K562 (cell line): ENCODE measurements around the gene WDR64. TPM values are rescaled to one million over a fixed set of nuclear protein-coding genes. Genes with fewer than 3 reads are reported as not detected.

Experiments
- ATAC-seq: fragments of 200-7000 bp; cut with Tn5 transposase; 3 replicates; pipeline ENCODE4 v1.9.1; 2020; ENCODE audit warnings: moderate library complexity
- BruUV-seq: library from RNA; stranded (reverse); fragments of 400-500 nt; replicated peaks from 2 replicates; lab custom pipeline; 2021; lab: Mats Ljungman, UMichigan
- CTCF ChIA-PET: fragments of 300-600 bp; formaldehyde crosslinking; extraction: SDS; loops from one replicate; lab custom pipeline; 2021; ENCODE audit warnings: low intra/inter-chr PET ratio; lab: Yijun Ruan, JAX
- POLR2A ChIA-PET: fragments of 300-600, 350-650 bp; sonication (Branson Sonifier 250); formaldehyde crosslinking; extraction: SDS; loops from one replicate; lab custom pipeline; 2021; ENCODE audit warnings: antibody characterized with exemption, inconsistent platforms; lab: Yijun Ruan, JAX
- DNase-seq, 4 experiments: peaks; one replicate each; pipeline versions ENCODE4 v3.0.0 to v3.0.0-alpha.2; 2011 to 2018; ENCODE audit warnings: low spot score in 3 of 4, mixed read lengths in 3 of 4; ENCODE audit errors: extremely low read depth in 1 of 4
- FAIRE-seq: peaks from 2 replicates; lab custom pipeline; 2011; peaks lifted over from hg19 to GRCh38; lab: Jason Lieb, UNC
- H2AFZ ChIP-seq: 2 replicates; pipeline ENCODE4 v1.6.0; 2011; ENCODE audit warnings: low read depth, low read length, control low read depth, inconsistent platforms
- H3K27ac ChIP-seq: fragments of 200-600 bp; 3 replicates; pipeline ENCODE4 v1.8.0; 2011; ENCODE audit warnings: low read depth, mild to moderate bottlenecking, control low read depth, inconsistent platforms, low read length, moderate library complexity, mixed read lengths; ENCODE audit errors: extremely low read depth
- H3K27me3 ChIP-seq, 2 experiments: fragments of 300-600 bp in 1 of 2; 2 replicates in 1 of 2; 3 replicates in 1 of 2; pipeline versions ENCODE4 v1.6.0 to v1.8.0; 2011; ENCODE audit warnings: inconsistent platforms in 2 of 2, low read length in 2 of 2, mild to moderate bottlenecking in 1 of 2, mixed read lengths in 1 of 2, moderate library complexity in 1 of 2; ENCODE audit not compliant: control insufficient read depth in 2 of 2, insufficient read depth in 2 of 2
- H3K36me3 ChIP-seq: fragments of 300-600 bp; 3 replicates; pipeline ENCODE4 v1.8.0; 2011; ENCODE audit warnings: mild to moderate bottlenecking, low read length, inconsistent platforms; ENCODE audit not compliant: control insufficient read depth, insufficient read depth
- H3K4me1 ChIP-seq, 2 experiments: fragments of 200-600 bp in 1 of 2; replicated peaks in 1 of 2; 2 replicates in 1 of 2; 3 replicates in 1 of 2; pipeline versions ENCODE4 v1.5.1 to v1.8.0; 2011; ENCODE audit warnings: inconsistent platforms in 2 of 2, low read length in 2 of 2, mild to moderate bottlenecking in 1 of 2, mixed read lengths in 1 of 2, moderate library complexity in 1 of 2; ENCODE audit not compliant: control insufficient read depth in 2 of 2, insufficient read depth in 2 of 2
- H3K4me2 ChIP-seq: 2 replicates; pipeline ENCODE4 v1.6.1; 2011; ENCODE audit warnings: low read length, control low read depth, inconsistent platforms, mixed read lengths; ENCODE audit not compliant: insufficient read depth
- H3K4me3 ChIP-seq: fragments of 200-600 bp; sonication (generic), shearing (Covaris generic); 2 replicates; pipeline ENCODE4 v1.5.1; 2016; ENCODE audit warnings: control low read depth, inconsistent platforms
- H3K79me2 ChIP-seq: fragments of 200-600 bp; 3 replicates; pipeline ENCODE4 v1.8.0; 2011; ENCODE audit warnings: low read length, inconsistent platforms; ENCODE audit not compliant: control insufficient read depth, insufficient read depth
- H3K9ac ChIP-seq, 2 experiments: 2 replicates each; pipeline versions ENCODE4 v1.6.0 to v1.6.1; 2011; ENCODE audit warnings: low read depth in 2 of 2, low read length in 2 of 2, control low read depth in 1 of 2, inconsistent platforms in 1 of 2, mild to moderate bottlenecking in 1 of 2, mixed read lengths in 1 of 2; ENCODE audit not compliant: insufficient read depth in 1 of 2
- H3K9me1 ChIP-seq: one replicate; pipeline ENCODE4 v1.6.0; 2011; ENCODE audit warnings: inconsistent platforms, mild to moderate bottlenecking, low read length, moderate library complexity; ENCODE audit not compliant: control insufficient read depth, insufficient read depth
- H3K9me3 ChIP-seq: replicated peaks from 2 replicates; pipeline ENCODE4 v1.5.1; 2011; ENCODE audit warnings: low read depth, low read length, inconsistent platforms; ENCODE audit not compliant: control insufficient read depth, insufficient read depth
- H4K20me1 ChIP-seq: replicated peaks from 2 replicates; pipeline ENCODE4 v1.6.1; 2011; ENCODE audit warnings: low read length, inconsistent platforms, mixed read lengths; ENCODE audit not compliant: control insufficient read depth, insufficient read depth
- ASH1L ChIP-seq: fragments of 450-650 bp; IDR thresholded peaks from 2 replicates; pipeline ENCODE4 v1.6.1; 2018; ENCODE audit warnings: borderline replicate concordance, mild to moderate bottlenecking, low read depth; ENCODE audit not compliant: partially characterized antibody
- ETV6 ChIP-seq, 3 experiments: fragments of 150-350 bp in 1 of 3; sonication (generic) in 1 of 3; formaldehyde crosslinking in 1 of 3; IDR thresholded peaks; 2 replicates each; pipeline versions ENCODE4 v1.6.1 to v1.8.0; 2014 to 2022; ENCODE audit warnings: borderline replicate concordance in 2 of 3, low read depth in 2 of 3, antibody characterized with exemption in 1 of 3, low read length in 1 of 3, mild to moderate bottlenecking in 1 of 3, missing genetic modification reagents in 1 of 3
- GTF2F1 ChIP-seq: IDR thresholded peaks from 2 replicates; pipeline ENCODE4 v1.6.1; 2011; ENCODE audit warnings: low read depth, low read length, improper control_type of control experiment
- JUNB ChIP-seq: fragments of 450-650 bp; formaldehyde crosslinking; conservative IDR thresholded peaks from 2 replicates; pipeline ENCODE4 v1.4.0; 2020; ENCODE audit warnings: mild to moderate bottlenecking
- PML ChIP-seq: IDR thresholded peaks from 2 replicates; pipeline ENCODE4 v1.6.1; 2012; ENCODE audit warnings: low read length, inconsistent platforms
- THRA ChIP-seq: fragments of 450-650 bp; IDR thresholded peaks from 2 replicates; pipeline ENCODE4 v1.6.1; 2017; ENCODE audit warnings: mild to moderate bottlenecking, moderate library complexity
- TOE1 ChIP-seq, 2 experiments: fragments of 450-650 bp in 1 of 2; sonication (generic) in 1 of 2; formaldehyde crosslinking in 1 of 2; IDR thresholded peaks; 2 replicates each; pipeline versions ENCODE4 v1.7.1 to v1.8.0; 2016 to 2022; ENCODE audit warnings: borderline replicate concordance in 2 of 2, mild to moderate bottlenecking in 2 of 2, antibody characterized with exemption in 1 of 2, inconsistent platforms in 1 of 2, low read depth in 1 of 2, missing genetic modification reagents in 1 of 2, moderate library complexity in 1 of 2
- TSC22D4 ChIP-seq: fragments of 450-650 bp; IDR thresholded peaks from 2 replicates; pipeline ENCODE4 v1.6.1; 2016; ENCODE audit warnings: missing genetic modification characterization, missing biosample characterization, control low read depth
- XRCC3 ChIP-seq: fragments of 450-650 bp; IDR thresholded peaks from 2 replicates; pipeline ENCODE4 v1.6.1; 2017; ENCODE audit warnings: mild to moderate bottlenecking, moderate library complexity
- ZNF764 ChIP-seq: fragments of 250-450 bp; sonication (Bioruptor Pico); IDR thresholded peaks from 2 replicates; pipeline ENCODE4 v1.4.0; 2020; ENCODE audit warnings: low read depth, mild to moderate bottlenecking, moderate library complexity
- WGBS: fragments of 100-300 bp; shearing (Covaris generic); methylation state at CpG from one replicate; pipeline ENCODE4 v1.1.6; 2016; ENCODE audit warnings: low coverage, mixed read lengths; ENCODE audit not compliant: insufficient coverage; ENCODE audit errors: missing lambda C conversion rate; 5-methylcytosine and 5-hydroxymethylcytosine counted together
- in situ Hi-C: fragments of 300-500 bp; cut with MboI; formaldehyde crosslinking; loops from 4 replicates; pipeline ENCODE4 v1.15.0; 2018; ENCODE audit warnings: inconsistent platforms, mixed read lengths
- intact Hi-C: fragments of 100-400 bp; cut with micrococcal nuclease; formaldehyde crosslinking; loops from 2 replicates; pipeline ENCODE4 v1.14.2; 2022
- polyA plus RNA-seq, 8 experiments: library from polyadenylated mRNA; depleted of rRNA in 4 of 8; stranded (reverse) in 5 of 8; unstranded in 3 of 8; fragments of >200 nt; fragmentation: Nextera tagmentation in 2 of 8; fragmentation: Illumina TruSeq in 1 of 8; extraction: Ambion mirVana in 2 of 8; extraction: Trizol in 1 of 8; gene quantifications; 2 replicates each; pipeline versions ENCODE4 v1.2.1 to v1.2.3, GENCODE V29; 2011 to 2014; ENCODE audit warnings: inconsistent platforms in 1 of 8, missing spikeins in 1 of 8
- total RNA-seq, 7 experiments: library from RNA; depleted of rRNA in 6 of 7; stranded (reverse); fragments of >200 nt in 6 of 7; fragmentation: Illumina TruSeq in 2 of 7; extraction: Trizol in 2 of 7; gene quantifications; 2 replicates each; pipeline versions ENCODE4 v1.2.1 to v1.2.3, GENCODE V29; 2011 to 2021; ENCODE audit warnings: low replicate concordance in 1 of 7
- TF ChIP-seq, protein P1 (sequence below): sonication (generic); formaldehyde crosslinking; IDR thresholded peaks from 2 replicates; pipeline ENCODE4 v1.9.0; 2022; ENCODE audit warnings: mild to moderate bottlenecking, missing genetic modification reagents
- TF ChIP-seq, protein P2 (sequence below), 2 experiments: fragments of 450-650 bp in 1 of 2; sonication (generic) in 1 of 2; formaldehyde crosslinking; conservative IDR thresholded peaks; 2 replicates each; pipeline versions ENCODE4 v1.4.0 to v1.8.1; 2020 to 2022; ENCODE audit warnings: mild to moderate bottlenecking in 1 of 2, missing genetic modification reagents in 1 of 2

Gene WDR64
- total and polyA plus RNA-seq, 9 of the 15 experiments (the other 6 are each of a cell fraction or from before 2014, with no cell fraction given): 0.06 to 0.29 (median 0.19) TPM; not detected in 5

DNA sequence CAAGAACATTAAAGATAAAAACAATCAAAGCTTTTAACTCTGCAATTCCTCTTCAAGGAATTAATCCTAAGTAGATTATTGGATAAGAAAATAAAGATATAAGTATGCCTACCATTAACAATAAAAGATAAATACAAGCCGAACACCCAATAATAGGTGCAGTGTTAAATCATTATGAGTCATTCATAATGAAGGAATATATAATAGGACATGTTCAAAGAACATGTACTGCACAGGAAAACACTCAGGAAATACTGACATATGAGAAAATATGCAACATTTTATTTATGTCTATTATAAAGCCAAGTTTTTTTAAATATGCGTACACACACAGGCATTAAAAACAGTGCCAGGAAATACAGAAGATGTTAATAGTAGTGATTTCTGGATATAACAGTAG, 184.9 kb downstream of the WDR64 start:
- Histone ChIP-seq H3K27me3 (no peaks in the 10 kb centered on the region), H4K20me1 (no peaks in the 10 kb centered on the region), H3K4me3 (no peak overlapping the region), H3K36me3 (no peaks in the 10 kb centered on the region), H3K9me1 (no peaks in the 10 kb centered on the region), H2AFZ (no peak overlapping the region), H3K9me3 (no peaks in the 10 kb centered on the region), H3K79me2 (no peaks in the 10 kb centered on the region), H3K9ac (no peak overlapping the region), H3K4me1 (peaks cover 4 to 19% of the 10 kb centered on the region in 2 experiments; a peak in 3 of 5 replicates), H3K4me2 (no peak overlapping the region), H3K27ac (no peak overlapping the region)
- in situ Hi-C loops (loop anchor here (10.0 kb wide), 1 partner anchor 312 kb away; no protein-coding TSS in a partner anchor), intact Hi-C loops (loop anchor here (10.0 kb wide), 1 partner anchor 952 kb away; no protein-coding TSS in a partner anchor)
- ChIA-PET POLR2A (no interaction called here), CTCF (no interaction called here)
- TF ChIP-seq, protein P1, sequence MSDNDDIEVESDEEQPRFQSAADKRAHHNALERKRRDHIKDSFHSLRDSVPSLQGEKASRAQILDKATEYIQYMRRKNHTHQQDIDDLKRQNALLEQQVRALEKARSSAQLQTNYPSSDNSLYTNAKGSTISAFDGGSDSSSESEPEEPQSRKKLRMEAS (CRISPR knock-in tag): no peak
- DNase-seq: no peak
- no TSS peak for BruUV-seq
- 74% methylated on average over 2 of the region's 2 CpGs for WGBS
- ATAC-seq: no peak
- no peak for FAIRE-seq

GRCh38 chr1:241837416-241837815, 185.3 kb downstream of the WDR64 start:
- Histone ChIP-seq H3K4me2 (no peak overlapping the region), H3K27ac (no peak overlapping the region), H3K9me3 (no peaks in the 10 kb centered on the region), H3K9me1 (no peaks in the 10 kb centered on the region), H3K36me3 (no peaks in the 10 kb centered on the region), H4K20me1 (no peaks in the 10 kb centered on the region), H3K9ac (no peak overlapping the region), H3K79me2 (no peaks in the 10 kb centered on the region), H3K27me3 (no peaks in the 10 kb centered on the region), H3K4me3 (no peak overlapping the region), H2AFZ (no peak overlapping the region), H3K4me1 (peaks cover 4 to 17% of the 10 kb centered on the region in 2 experiments; a peak in 3 of 5 replicates)
- ChIA-PET CTCF (no interaction called here), POLR2A (interaction anchor here (1.0 kb wide), 1 partner anchor 10 kb away, joined by 3 read pairs; no protein-coding TSS in a partner anchor)
- FAIRE-seq (no peak), DNase-seq (no peak), ATAC-seq (no peak)
- in situ Hi-C loops: loop anchor here (10.0 kb wide), 1 partner anchor 313 kb away; no protein-coding TSS in a partner anchor
- intact Hi-C loops: loop anchor here (10.0 kb wide), 1 partner anchor 953 kb away; no protein-coding TSS in a partner anchor
- BruUV-seq: no TSS peak
- 73% methylated on average over 5 of the region's 5 CpGs for WGBS
- TF ChIP-seq PML (no peak), ZNF764 (CRISPR knock-in tag) (no peak), XRCC3 (no peak), ETV6 (IDR thresholded peaks at IDR 0.05; ENCODE audit: borderline replicate concordance in 1 of 2, low read depth in 2 of 2, low read length in 1 of 2) (no peak), ETV6 (CRISPR knock-in tag; IDR thresholded peaks at IDR 0.05; ENCODE audit: borderline replicate concordance) (no peak), TOE1 (IDR thresholded peaks at IDR 0.05; ENCODE audit: borderline replicate concordance) (no peak), TOE1 (CRISPR knock-in tag; IDR thresholded peaks at IDR 0.05; ENCODE audit: borderline replicate concordance, low read depth) (no peak), THRA (no peak), JUNB (CRISPR knock-in tag) (no peak), GTF2F1 (no peak), TSC22D4 (tag) (no peak), ASH1L (no peak)
- TF ChIP-seq, protein P2, sequence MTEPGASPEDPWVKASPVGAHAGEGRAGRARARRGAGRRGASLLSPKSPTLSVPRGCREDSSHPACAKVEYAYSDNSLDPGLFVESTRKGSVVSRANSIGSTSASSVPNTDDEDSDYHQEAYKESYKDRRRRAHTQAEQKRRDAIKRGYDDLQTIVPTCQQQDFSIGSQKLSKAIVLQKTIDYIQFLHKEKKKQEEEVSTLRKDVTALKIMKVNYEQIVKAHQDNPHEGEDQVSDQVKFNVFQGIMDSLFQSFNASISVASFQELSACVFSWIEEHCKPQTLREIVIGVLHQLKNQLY (CRISPR knock-in tag; conservative IDR thresholded peaks at IDR 0.05): no peak
